ENCODE measurements around the gene ZNF784. TPM values are rescaled to one million over a fixed set of nuclear protein-coding genes. Genes with fewer than 3 reads are reported as not detected.
A peak's percentile ranks its signal among the peaks of the same experiment; 100 is the strongest.

Gene ZNF784
- total RNA-seq, 2 experiments from 2014 or later, result 6.4 to 7.4 TPM

DNA sequence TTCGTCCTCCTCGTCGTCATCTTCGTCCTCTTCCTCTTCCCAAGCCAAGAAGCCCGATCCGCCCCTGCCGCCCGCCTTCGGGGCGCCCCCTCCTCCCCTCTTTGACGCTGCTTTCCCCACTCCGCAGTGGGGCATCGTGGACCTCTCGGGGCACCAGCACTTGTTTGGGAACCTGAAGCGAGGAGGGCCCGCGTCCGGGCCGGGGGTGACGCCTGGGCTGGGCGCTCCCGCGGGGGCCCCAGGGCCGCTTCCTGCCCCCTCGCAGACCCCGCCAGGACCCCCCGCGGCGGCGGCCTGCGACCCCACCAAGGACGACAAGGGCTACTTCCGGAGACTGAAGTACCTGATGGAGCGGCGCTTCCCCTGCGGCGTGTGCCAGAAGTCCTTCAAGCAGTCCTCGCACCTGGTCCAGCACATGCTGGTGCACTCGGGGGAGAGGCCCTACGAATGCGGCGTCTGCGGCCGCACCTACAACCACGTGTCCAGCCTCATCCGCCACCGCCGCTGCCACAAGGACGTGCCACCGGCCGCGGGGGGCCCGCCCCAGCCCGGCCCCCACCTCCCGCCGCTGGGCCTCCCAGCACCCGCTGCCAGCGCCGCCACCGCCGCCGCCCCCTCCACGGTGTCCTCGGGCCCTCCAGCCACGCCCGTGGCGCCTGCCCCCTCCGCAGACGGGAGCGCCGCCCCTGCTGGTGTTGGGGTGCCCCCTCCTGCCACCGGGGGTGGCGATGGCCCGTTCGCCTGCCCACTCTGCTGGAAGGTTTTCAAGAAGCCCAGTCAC lies 10.2 kb downstream of the ZNF784 start:
- ChIA-PET CTCF (no interaction called here), POLR2A (no interaction called here)
- no peak for DNase-seq
- Mint-ChIP-seq H3K27me3 (no peaks in the 10 kb centered on the region), H3K4me1 (peaks cover 8% of the 10 kb centered on the region), H3K36me3 (ENCODE audit: low read depth) (peaks cover 31% of the 10 kb centered on the region), H3K9me3 (no peaks in the 10 kb centered on the region), H3K4me3 (no peak overlapping the region), H3K27ac (no peak overlapping the region)

DNA sequence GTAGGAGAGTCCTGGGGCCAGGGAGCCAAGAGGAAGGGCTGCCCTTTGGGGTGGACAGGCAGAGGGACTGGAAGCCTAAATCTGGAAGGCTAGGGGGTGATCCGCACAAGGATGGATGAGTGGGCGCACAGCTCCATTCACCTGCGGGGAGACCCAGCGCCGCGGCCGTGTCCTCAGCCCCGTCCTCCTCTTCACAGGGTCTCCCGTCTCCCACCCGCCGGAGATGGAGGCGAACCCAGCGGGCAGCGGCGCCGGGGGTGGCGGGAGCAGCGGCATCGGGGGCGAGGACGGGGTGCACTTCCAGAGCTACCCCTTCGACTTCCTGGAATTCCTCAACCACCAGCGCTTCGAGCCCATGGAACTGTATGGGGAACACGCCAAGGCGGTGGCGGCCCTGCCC lies 11.0 kb downstream of the ZNF784 start:
- no peak for DNase-seq
- H3K27me3 Mint-ChIP-seq, result no peaks in the 10 kb centered on the region
- ChIA-PET POLR2A (no interaction called here), CTCF (no interaction called here)
- H3K4me3 Mint-ChIP-seq, result no peak overlapping the region
- H3K36me3 Mint-ChIP-seq (ENCODE audit: low read depth), result peaks cover 29% of the 10 kb centered on the region
- H3K4me1 Mint-ChIP-seq, result peaks cover 11% of the 10 kb centered on the region
- H3K27ac Mint-ChIP-seq, result no peak overlapping the region
- no peaks in the 10 kb centered on the region for H3K9me3 Mint-ChIP-seq

DNA sequence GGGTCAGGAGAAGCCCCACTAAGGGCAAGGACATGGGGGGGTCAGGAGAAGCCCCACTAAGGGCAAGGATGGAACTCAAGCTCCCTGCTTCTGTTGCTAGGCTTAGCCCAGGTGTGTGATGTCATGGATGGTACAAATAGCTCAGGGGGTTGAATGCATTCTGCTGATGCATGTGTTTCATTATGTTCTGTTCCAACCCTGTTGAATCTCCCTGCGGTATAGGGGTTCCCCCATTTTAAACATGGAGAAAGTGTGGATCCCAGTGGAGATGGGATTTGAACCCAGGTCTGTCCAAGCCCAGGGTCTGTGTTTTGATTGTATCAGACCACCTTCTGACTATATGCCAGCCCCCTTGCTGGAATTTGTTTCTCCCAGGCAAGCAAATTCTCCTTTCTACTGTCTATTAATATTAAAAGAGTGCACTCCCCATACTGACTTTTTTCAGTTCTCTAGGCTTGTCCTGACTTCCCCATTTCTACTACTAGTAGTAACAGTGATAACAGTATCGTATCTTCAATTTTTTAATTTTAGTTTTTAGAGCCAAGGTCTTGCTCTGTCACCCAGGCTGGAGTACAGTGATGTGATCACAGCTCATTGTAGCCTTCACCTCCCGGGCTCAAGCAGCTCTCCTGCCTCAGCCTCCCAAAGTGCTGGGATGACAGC lies 12.3 kb downstream of the ZNF784 start:
- no peak for DNase-seq
- Mint-ChIP-seq H3K4me1 (peaks cover 18% of the 10 kb centered on the region), H3K9me3 (no peaks in the 10 kb centered on the region), H3K27ac (no peak overlapping the region), H3K4me3 (no peak overlapping the region), H3K36me3 (ENCODE audit: low read depth) (peaks cover 28% of the 10 kb centered on the region), H3K27me3 (no peaks in the 10 kb centered on the region)
- POLR2A ChIA-PET, result no interaction called here
- CTCF ChIA-PET, result no interaction called here

DNA sequence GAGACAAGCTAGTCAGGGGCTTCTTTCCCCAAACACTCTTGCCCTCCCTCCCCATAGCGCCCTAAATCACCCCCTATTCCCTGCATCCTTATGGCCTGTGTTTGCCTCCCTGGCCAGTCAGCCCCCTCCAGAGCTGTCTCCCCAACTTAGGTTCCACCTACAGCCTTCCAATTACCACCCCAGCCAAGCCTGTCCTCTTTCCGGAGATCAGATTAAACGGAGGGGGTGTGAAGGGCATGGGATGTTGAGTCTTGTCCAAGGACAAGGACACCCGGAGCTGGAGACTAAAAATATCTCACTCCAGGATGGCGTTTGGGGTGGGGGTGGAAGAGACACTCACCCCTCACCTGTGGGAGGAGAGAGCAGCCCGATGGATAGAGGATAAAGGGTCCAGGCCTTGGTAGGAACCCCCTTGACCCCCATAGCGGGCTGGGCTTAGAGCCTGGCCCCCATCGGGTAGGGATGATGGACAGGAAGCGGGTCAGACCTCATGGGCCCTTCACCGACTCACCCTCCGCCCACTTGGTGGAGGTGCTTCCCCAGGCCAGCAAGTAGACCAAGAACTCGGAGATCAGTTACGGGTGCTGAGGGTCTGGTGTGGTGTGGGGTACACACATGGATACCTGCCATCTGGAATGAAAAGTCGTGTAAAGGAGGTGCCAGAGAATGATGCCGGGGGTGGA lies 12.9 kb downstream of the ZNF784 start:
- Mint-ChIP-seq H3K4me1 (peaks cover 25% of the 10 kb centered on the region), H3K4me3 (no peak overlapping the region), H3K36me3 (ENCODE audit: low read depth) (peaks cover 27% of the 10 kb centered on the region), H3K9me3 (no peaks in the 10 kb centered on the region), H3K27me3 (no peaks in the 10 kb centered on the region), H3K27ac (no peak overlapping the region)
- ChIA-PET POLR2A (interaction anchor here (1.1 kb wide), 1 partner anchor 9 kb away, joined by 3 read pairs; no protein-coding TSS in a partner anchor), CTCF (no interaction called here)
- no peak for DNase-seq

DNA sequence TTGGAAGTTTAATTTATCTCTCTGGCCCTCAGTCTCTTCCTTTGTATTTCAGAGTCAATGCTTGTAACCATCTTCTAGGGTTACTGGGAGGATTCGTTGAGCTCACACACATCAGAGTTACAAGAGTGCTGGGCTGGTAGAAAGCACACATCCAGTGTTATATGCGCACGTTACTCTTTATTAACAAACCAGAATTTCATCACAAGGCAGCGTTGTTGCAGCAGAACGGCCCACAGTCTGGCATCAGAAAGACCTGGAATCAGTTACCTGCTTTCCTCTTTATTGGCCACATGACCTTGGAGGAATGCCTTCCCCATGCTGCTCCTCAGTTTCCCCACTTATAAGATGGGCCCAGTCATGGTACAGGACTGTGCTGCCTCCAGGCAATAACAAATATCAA lies 15.0 kb downstream of the ZNF784 start:
- ChIA-PET POLR2A (no interaction called here), CTCF (interaction anchor here (1.3 kb wide), 1 partner anchor 24 kb away, joined by 4 read pairs; no protein-coding TSS in a partner anchor)
- no peak overlapping the region for H3K4me3 Mint-ChIP-seq
- no peak overlapping the region for H3K27ac Mint-ChIP-seq
- H3K9me3 Mint-ChIP-seq, result no peaks in the 10 kb centered on the region
- no peak for DNase-seq
- H3K36me3 Mint-ChIP-seq (ENCODE audit: low read depth), result peaks cover 35% of the 10 kb centered on the region
- H3K27me3 Mint-ChIP-seq, result no peaks in the 10 kb centered on the region
- H3K4me1 Mint-ChIP-seq, result peaks cover 38% of the 10 kb centered on the region

DNA sequence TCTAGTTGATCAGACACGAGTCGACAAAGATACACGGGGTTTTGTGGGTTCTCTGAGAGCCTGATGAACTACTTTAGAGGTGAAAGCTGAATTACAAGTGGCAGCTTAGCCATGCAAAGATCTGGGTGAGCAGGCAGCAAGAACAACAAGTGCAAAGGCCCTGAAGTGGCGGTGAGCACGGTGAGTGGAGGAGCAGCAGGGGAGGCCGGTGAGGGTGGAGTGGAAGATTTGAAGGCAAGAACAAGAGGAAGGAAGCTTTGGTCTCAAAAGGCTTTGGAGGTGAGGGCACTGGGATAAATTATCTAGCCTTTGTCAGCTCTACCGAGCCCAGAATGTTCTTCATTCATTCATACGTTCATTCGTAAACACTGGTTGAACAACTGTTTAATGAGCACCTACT lies 17.5 kb downstream of the ZNF784 start:
- DNase-seq, result no peak
- peak overlapping the region; percentile 94 for H3K4me3 Mint-ChIP-seq
- H3K27ac Mint-ChIP-seq, result peak overlapping the region; percentile 93
- H3K4me1 Mint-ChIP-seq, result peaks cover 50% of the 10 kb centered on the region
- peaks cover 39% of the 10 kb centered on the region for H3K36me3 Mint-ChIP-seq (ENCODE audit: low read depth)
- POLR2A ChIA-PET, result interaction anchor here (0.7 to 4.3 kb wide), 10 partner anchors 10 to 346 kb away, joined by 3 to 53 read pairs (median 6); partner anchors contain the start of genes U2AF2, ZNF579, ZNF628 and ZNF784
- no peaks in the 10 kb centered on the region for H3K9me3 Mint-ChIP-seq
- H3K27me3 Mint-ChIP-seq, result no peaks in the 10 kb centered on the region
- CTCF ChIA-PET, result interaction anchor here (0.8 to 3.4 kb wide), 20 partner anchors 13 to 466 kb away, joined by 3 to 56 read pairs (median 6); partner anchors contain the start of genes TMEM238, ZNF579, ZNF628 and ZNF784

DNA sequence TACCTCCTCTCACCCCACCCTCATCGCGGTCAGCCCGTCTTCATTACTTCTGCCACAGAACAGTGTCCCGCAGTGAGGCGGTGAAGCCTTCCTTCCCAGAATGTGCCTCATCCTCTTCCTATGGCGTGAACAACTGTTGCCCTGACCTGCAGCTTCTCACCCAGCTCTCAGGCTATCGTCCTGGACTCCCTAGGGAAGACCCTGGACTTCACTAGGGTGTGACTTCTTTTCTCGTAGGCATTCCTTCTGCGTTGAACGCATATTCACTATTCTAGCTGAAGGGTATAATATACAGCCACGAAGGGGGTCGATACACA lies 17.9 kb downstream of the ZNF784 start:
- H3K36me3 Mint-ChIP-seq (ENCODE audit: low read depth), result peaks cover 42% of the 10 kb centered on the region
- H3K27me3 Mint-ChIP-seq, result no peaks in the 10 kb centered on the region
- H3K4me1 Mint-ChIP-seq, result peaks cover 54% of the 10 kb centered on the region
- ChIA-PET CTCF (interaction anchor here (0.6 to 3.4 kb wide), 21 partner anchors 14 to 465 kb away, joined by 3 to 56 read pairs (median 6); partner anchors contain the start of genes TMEM238, ZNF579, ZNF628 and ZNF784), POLR2A (interaction anchor here (0.7 to 4.3 kb wide), 13 partner anchors 10 to 345 kb away, joined by 3 to 53 read pairs (median 5); partner anchors contain the start of genes U2AF2, UBE2S, ZNF579 and ZNF628)
- no peaks in the 10 kb centered on the region for H3K9me3 Mint-ChIP-seq
- DNase-seq, result no peak
- H3K4me3 Mint-ChIP-seq, result peak overlapping the region; percentile 94
- H3K27ac Mint-ChIP-seq, result peak overlapping the region; percentile 93

DNA sequence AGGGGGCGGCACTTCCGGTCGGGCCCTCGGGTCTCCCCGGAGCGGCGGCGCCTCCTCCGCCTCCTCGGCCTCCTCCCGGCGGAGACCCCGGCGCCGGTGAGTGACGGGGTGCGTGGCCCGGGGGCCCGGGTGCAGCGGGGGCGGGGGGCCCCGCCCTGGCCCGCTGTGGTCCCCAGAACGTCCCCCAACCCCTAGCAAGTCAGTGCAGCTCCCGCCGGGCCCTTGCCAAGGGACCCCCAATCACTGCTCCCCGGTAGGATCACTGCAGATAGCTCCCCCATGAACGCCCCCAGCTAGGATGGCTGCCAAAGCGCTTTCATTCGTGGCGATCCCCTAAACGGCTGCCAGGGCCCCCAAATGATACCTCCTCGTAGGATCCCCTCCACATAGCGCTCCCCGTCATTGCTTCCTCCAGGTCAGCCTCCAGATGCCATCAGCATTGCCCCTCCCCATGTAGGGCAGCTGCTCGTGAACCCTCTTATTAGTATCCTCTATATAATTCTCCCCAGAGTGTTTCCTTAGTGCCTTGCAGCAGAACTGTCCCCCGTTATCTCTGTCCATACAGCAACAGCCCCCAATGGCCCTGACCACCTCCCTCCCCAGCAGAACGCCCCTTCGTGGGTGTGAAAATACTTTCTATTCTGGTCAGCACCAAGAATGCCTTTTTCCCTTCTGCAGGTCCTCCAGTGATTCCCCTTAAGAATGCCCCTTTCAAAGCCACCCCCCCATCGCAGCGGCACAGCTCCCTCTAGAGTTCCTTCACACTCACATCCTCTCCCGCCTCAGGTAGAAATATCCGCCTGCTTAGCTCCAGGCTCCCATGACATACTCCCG lies 18.5 kb downstream of the ZNF784 start, which contains the start of gene ZNF865:
Gene ZNF865, plus strand, starts transcription at position 11 of the 834 bp plus-strand sequence. CDS start 7,972 bp downstream, outside the sequence.
- H3K27me3 Mint-ChIP-seq, result no peaks in the 10 kb centered on the region
- H3K4me1 Mint-ChIP-seq, result peaks cover 57% of the 10 kb centered on the region
- ChIA-PET CTCF (interaction anchor here (0.6 to 3.4 kb wide), 22 partner anchors 14 to 465 kb away, joined by 3 to 56 read pairs (median 6); partner anchors contain the start of genes TMEM238, ZNF579, ZNF628 and ZNF784), POLR2A (interaction anchor here (0.7 to 4.3 kb wide), 17 partner anchors 10 to 489 kb away, joined by 3 to 53 read pairs (median 4); partner anchors contain the start of genes PPP1R12C, U2AF2, UBE2S and ZNF579)
- peaks cover 46% of the 10 kb centered on the region for H3K36me3 Mint-ChIP-seq (ENCODE audit: low read depth)
- no peaks in the 10 kb centered on the region for H3K9me3 Mint-ChIP-seq
- peak within 1 kb of the TSS; percentile 94 for H3K4me3 Mint-ChIP-seq
- DNase-seq, result peak; percentile 75
- peak within 1 kb of the TSS; percentile 95 for H3K27ac Mint-ChIP-seq

DNA sequence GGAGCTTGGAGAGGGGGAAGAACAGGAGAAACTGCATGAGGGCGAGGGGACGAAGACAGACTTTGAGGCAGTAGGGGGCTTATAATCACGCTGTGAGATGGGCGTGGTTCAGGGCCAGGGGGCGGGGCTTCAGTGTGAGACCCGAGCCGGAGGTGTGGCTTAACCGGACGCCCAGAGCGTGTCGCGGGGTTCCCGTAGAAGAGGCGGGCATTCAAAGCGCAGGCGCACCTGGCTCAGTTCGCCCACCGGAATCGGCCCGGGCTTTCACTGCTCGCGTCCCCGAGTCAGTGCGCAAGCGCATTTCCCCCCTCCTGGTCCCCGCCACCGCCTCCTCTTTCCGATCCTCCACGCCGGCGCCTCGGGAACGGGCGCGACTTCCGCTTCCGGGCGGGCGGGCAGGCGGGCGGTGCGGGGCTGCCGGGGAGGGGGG lies 19.1 kb downstream of the ZNF784 start:
- H3K36me3 Mint-ChIP-seq (ENCODE audit: low read depth), result peaks cover 46% of the 10 kb centered on the region
- peak overlapping the region; percentile 95 for H3K27ac Mint-ChIP-seq
- H3K9me3 Mint-ChIP-seq, result no peaks in the 10 kb centered on the region
- ChIA-PET CTCF (interaction anchor here (0.7 to 3.4 kb wide), 15 partner anchors 15 to 221 kb away, joined by 3 to 56 read pairs (median 9); partner anchors contain the start of genes TMEM238 and ZNF784), POLR2A (interaction anchor here (0.8 to 4.3 kb wide), 14 partner anchors 12 to 488 kb away, joined by 3 to 53 read pairs (median 4); partner anchors contain the start of genes PPP1R12C, U2AF2, UBE2S and ZNF579)
- peaks cover 53% of the 10 kb centered on the region for H3K4me1 Mint-ChIP-seq
- H3K27me3 Mint-ChIP-seq, result no peaks in the 10 kb centered on the region
- peak; percentile 99 for DNase-seq
- H3K4me3 Mint-ChIP-seq, result peak overlapping the region; percentile 76

DNA sequence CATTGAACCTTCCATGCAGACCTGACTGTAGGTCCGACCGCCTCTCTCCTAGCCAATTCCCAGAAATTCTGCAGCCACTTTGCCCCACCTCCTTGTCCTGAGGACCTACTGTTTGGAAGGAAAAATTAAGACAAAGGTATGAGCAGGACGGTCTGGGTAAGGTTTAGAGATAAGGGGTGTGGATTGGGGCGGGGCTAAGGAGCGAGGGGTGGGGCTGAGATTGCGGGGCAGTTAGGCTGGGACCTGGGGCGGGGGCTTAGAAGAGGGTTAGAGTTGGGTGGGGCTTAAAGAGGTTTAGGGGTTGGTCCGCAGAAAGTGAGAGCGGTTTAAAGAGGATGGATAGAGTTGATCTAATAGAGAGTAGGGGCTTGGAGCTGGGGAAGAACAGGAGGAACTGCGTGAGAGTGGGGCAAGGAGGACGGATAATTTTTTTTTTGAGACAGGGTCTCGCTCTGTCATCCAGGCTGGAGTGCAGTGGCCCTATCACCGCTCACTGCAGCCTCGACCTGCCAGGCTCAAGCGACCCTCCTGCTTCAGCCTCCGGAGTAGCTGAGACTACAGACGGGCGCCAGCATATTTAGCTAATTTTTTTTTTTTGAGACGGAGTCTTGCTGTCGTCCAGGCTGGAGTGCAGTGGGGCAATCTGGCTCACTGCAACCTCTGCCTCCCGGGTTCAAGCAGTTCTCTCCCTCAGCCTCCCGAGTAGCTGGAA lies 20.6 kb downstream of the ZNF784 start:
- Mint-ChIP-seq H3K36me3 (ENCODE audit: low read depth) (peaks cover 38% of the 10 kb centered on the region), H3K27me3 (no peaks in the 10 kb centered on the region), H3K4me1 (peaks cover 54% of the 10 kb centered on the region), H3K9me3 (no peaks in the 10 kb centered on the region), H3K27ac (peak overlapping the region; percentile 26), H3K4me3 (peak overlapping the region; percentile 40)
- DNase-seq, result no peak
- ChIA-PET POLR2A (interaction anchor here (1.0 to 4.3 kb wide), 5 partner anchors 21 to 196 kb away, joined by 3 to 53 read pairs (median 5); partner anchors contain the start of genes U2AF2, UBE2S, ZNF579 and ZNF784), CTCF (interaction anchor here (0.6 to 2.8 kb wide), 5 partner anchors 16 to 142 kb away, joined by 3 to 19 read pairs (median 3); partner anchors contain the start of gene ISOC2)

DNA sequence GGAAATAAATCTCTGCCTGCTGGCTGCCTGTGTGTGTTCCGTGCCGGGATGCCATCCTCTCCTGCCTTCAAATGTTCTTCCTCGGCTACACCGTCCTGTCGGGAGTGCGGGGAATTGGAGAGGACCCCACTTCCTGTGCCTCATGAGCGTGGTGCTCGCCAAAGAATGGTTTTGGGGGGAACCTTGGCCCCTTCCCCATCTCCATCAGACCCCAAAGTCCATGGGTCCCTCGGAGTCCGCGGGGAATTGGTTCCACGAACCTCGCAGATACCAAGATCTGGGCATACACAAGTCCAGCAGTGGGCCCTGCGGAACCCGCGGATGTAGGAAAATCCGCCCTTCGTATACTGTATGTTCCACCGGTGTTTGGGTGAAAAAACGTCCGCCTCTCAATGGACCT lies 21.3 kb downstream of the ZNF784 start:
- H3K27ac Mint-ChIP-seq, result peak overlapping the region; percentile 26
- H3K27me3 Mint-ChIP-seq, result no peaks in the 10 kb centered on the region
- H3K4me1 Mint-ChIP-seq, result peaks cover 54% of the 10 kb centered on the region
- no peak for DNase-seq
- peak overlapping the region; percentile 40 for H3K4me3 Mint-ChIP-seq
- POLR2A ChIA-PET, result no interaction called here
- H3K9me3 Mint-ChIP-seq, result no peaks in the 10 kb centered on the region
- CTCF ChIA-PET, result no interaction called here
- peaks cover 42% of the 10 kb centered on the region for H3K36me3 Mint-ChIP-seq (ENCODE audit: low read depth)

All from activated CD4-positive, alpha-beta memory T cell treated with anti-CD3 and anti-CD28 coated beads, Interleukin-2, amount 10 ng/mL, durations not matched to agents 7 days and 5 days (primary cell).